ENCODE data around the gene CFAP126.
"Not testable (repeated sequence)": the region's sequence is repeated elsewhere in the genome, so short reads cannot be mapped to it uniquely, and the experiment has no call there.

CFAP126 gene

GRCh38 chr1:161393151-161393550 lies 25.5 kb upstream of the CFAP126 start:
- Mint-ChIP-seq H3K4me3 (no peak overlapping the region), H3K27ac (no peak overlapping the region), H3K9me3 (no peaks in the 10 kb centered on the region), H3K4me1 (ENCODE audit: low read depth in 2 of 2) (peaks cover 5 to 13% of the 10 kb centered on the region in 2 donors), H3K27me3 (peaks cover 0 to 15% of the 10 kb centered on the region in 2 donors), H3K36me3 (ENCODE audit: insufficient read depth) (peaks cover 6% of the 10 kb centered on the region)
- DNase-seq = no peak
- no peak for ATAC-seq (replicated peaks)

- peaks cover 0 to 15% of the 10 kb centered on the region in 2 donors for H3K27me3 Mint-ChIP-seq
- no peak overlapping the region for H3K27ac Mint-ChIP-seq
- no peak overlapping the region for H3K4me3 Mint-ChIP-seq
- H3K9me3 Mint-ChIP-seq = no peaks in the 10 kb centered on the region
- H3K4me1 Mint-ChIP-seq (ENCODE audit: low read depth in 2 of 2) = peaks cover 8 to 13% of the 10 kb centered on the region in 2 donors
- H3K36me3 Mint-ChIP-seq (ENCODE audit: insufficient read depth) = peaks cover 6% of the 10 kb centered on the region
- DNase-seq (no peak), ATAC-seq (replicated peaks) (no peak)
Measured at GRCh38 chr1:161391611-161392010, 23.9 kb upstream of the CFAP126 start.

GRCh38 chr1:161391136-161391535 lies 23.5 kb upstream of the CFAP126 start:
- not testable (repeated sequence) for H3K27ac Mint-ChIP-seq; DNase-seq; H3K36me3 Mint-ChIP-seq (ENCODE audit: insufficient read depth); H3K9me3 Mint-ChIP-seq; ATAC-seq (replicated peaks)
- peaks cover 0 to 15% of the 10 kb centered on the region in 2 donors for H3K27me3 Mint-ChIP-seq
- peaks cover 8 to 13% of the 10 kb centered on the region in 2 donors for H3K4me1 Mint-ChIP-seq (ENCODE audit: low read depth in 2 of 2)
- H3K4me3 Mint-ChIP-seq = peak overlapping the region; percentile 82 to 87

- no peak for ATAC-seq (replicated peaks)
- Mint-ChIP-seq H3K4me1 (ENCODE audit: low read depth in 2 of 2) (peaks cover 8 to 13% of the 10 kb centered on the region in 2 donors), H3K27me3 (peaks cover 0 to 15% of the 10 kb centered on the region in 2 donors), H3K4me3 (peak overlapping the region; percentile 82 to 87), H3K27ac (peak overlapping the region; percentile 93), H3K9me3 (no peaks in the 10 kb centered on the region), H3K36me3 (ENCODE audit: insufficient read depth) (peaks cover 6% of the 10 kb centered on the region)
- DNase-seq = no peak
Measured at GRCh38 chr1:161390559-161390858, 22.8 kb upstream of the CFAP126 start.

- Mint-ChIP-seq H3K36me3 (ENCODE audit: insufficient read depth) (peaks cover 6% of the 10 kb centered on the region), H3K27ac (peak overlapping the region; percentile 93), H3K27me3 (peaks cover 0 to 15% of the 10 kb centered on the region in 2 donors), H3K9me3 (no peaks in the 10 kb centered on the region), H3K4me3 (peak overlapping the region; percentile 82 to 87), H3K4me1 (ENCODE audit: low read depth in 2 of 2) (peaks cover 8 to 13% of the 10 kb centered on the region in 2 donors)
- DNase-seq (peak; percentile 90 to 95 (median 92)), ATAC-seq (replicated peaks) (peak; percentile 94)
Measured at GRCh38 chr1:161389691-161390558, 22.2 kb upstream of the CFAP126 start.

- not testable (repeated sequence) for ATAC-seq (replicated peaks); H3K36me3 Mint-ChIP-seq (ENCODE audit: insufficient read depth); DNase-seq; H3K27me3 Mint-ChIP-seq; H3K9me3 Mint-ChIP-seq
- Mint-ChIP-seq H3K4me3 (peak overlapping the region; percentile 82 to 87), H3K27ac (peak overlapping the region; percentile 93), H3K4me1 (ENCODE audit: low read depth in 2 of 2) (peaks cover 8 to 13% of the 10 kb centered on the region in 2 donors)
Measured at GRCh38 chr1:161389158-161389557, 21.5 kb upstream of the CFAP126 start.

- H3K4me3 Mint-ChIP-seq = peak overlapping the region; percentile 82 to 87
- ATAC-seq (replicated peaks) = no peak
- H3K4me1 Mint-ChIP-seq (ENCODE audit: low read depth in 2 of 2) = peaks cover 8 to 13% of the 10 kb centered on the region in 2 donors
- H3K27me3 Mint-ChIP-seq = peaks cover 0 to 7% of the 10 kb centered on the region in 2 donors
- no peaks in the 10 kb centered on the region for H3K9me3 Mint-ChIP-seq
- no peak for DNase-seq
- H3K36me3 Mint-ChIP-seq (ENCODE audit: insufficient read depth) = peaks cover 6% of the 10 kb centered on the region
- peak overlapping the region; percentile 93 for H3K27ac Mint-ChIP-seq
Measured at GRCh38 chr1:161388639-161389038, 21.0 kb upstream of the CFAP126 start.

- H3K27ac Mint-ChIP-seq = no peak overlapping the region
- DNase-seq (no peak), ATAC-seq (replicated peaks) (peak; percentile 78)
- peaks cover 3% of the 10 kb centered on the region for H3K36me3 Mint-ChIP-seq (ENCODE audit: insufficient read depth)
- no peak overlapping the region for H3K4me3 Mint-ChIP-seq
- no peaks in the 10 kb centered on the region for H3K9me3 Mint-ChIP-seq
- peaks cover 0 to 3% of the 10 kb centered on the region in 2 donors for H3K4me1 Mint-ChIP-seq (ENCODE audit: low read depth in 2 of 2)
- no peaks in the 10 kb centered on the region for H3K27me3 Mint-ChIP-seq
Measured at GRCh38 chr1:161382214-161383019, 14.7 kb upstream of the CFAP126 start.

GRCh38 chr1:161381707-161382106 lies 14.0 kb upstream of the CFAP126 start:
- no peak overlapping the region for H3K27ac Mint-ChIP-seq
- ATAC-seq (replicated peaks) (no peak), DNase-seq (no peak)
- H3K9me3 Mint-ChIP-seq = no peaks in the 10 kb centered on the region
- H3K4me1 Mint-ChIP-seq (ENCODE audit: low read depth in 2 of 2) = peaks cover 0 to under 1% of the 10 kb centered on the region in 2 donors
- no peak overlapping the region for H3K4me3 Mint-ChIP-seq
- no peaks in the 10 kb centered on the region for H3K27me3 Mint-ChIP-seq
- H3K36me3 Mint-ChIP-seq (ENCODE audit: insufficient read depth) = peaks cover 3% of the 10 kb centered on the region

GRCh38 chr1:161379071-161379470 lies 11.4 kb upstream of the CFAP126 start:
- no peak for ATAC-seq (replicated peaks)

GRCh38 chr1:161378014-161378413 lies 10.3 kb upstream of the CFAP126 start:
- ATAC-seq (replicated peaks) = no peak
- peaks cover 3% of the 10 kb centered on the region for H3K36me3 Mint-ChIP-seq (ENCODE audit: insufficient read depth)
- no peaks in the 10 kb centered on the region for H3K9me3 Mint-ChIP-seq

More at GRCh38 chr1:161379071-161379470, 11.4 kb upstream of the CFAP126 start:
- Mint-ChIP-seq H3K27ac (no peak overlapping the region), H3K4me1 (ENCODE audit: low read depth in 2 of 2) (no peaks in the 10 kb centered on the region), H3K9me3 (no peaks in the 10 kb centered on the region), H3K4me3 (no peak overlapping the region), H3K27me3 (no peaks in the 10 kb centered on the region), H3K36me3 (ENCODE audit: insufficient read depth) (peaks cover 3% of the 10 kb centered on the region)
- DNase-seq = no peak

GRCh38 chr1:161374373-161374772 lies 6.7 kb upstream of the CFAP126 start:
- ATAC-seq (replicated peaks) (no peak), DNase-seq (no peak)
- Mint-ChIP-seq H3K36me3 (ENCODE audit: insufficient read depth) (peaks cover 3% of the 10 kb centered on the region), H3K4me1 (ENCODE audit: low read depth in 2 of 2) (no peaks in the 10 kb centered on the region), H3K27me3 (no peaks in the 10 kb centered on the region), H3K9me3 (no peaks in the 10 kb centered on the region), H3K27ac (peak overlapping the region in 1 of 2 donors; percentile 44), H3K4me3 (no peak overlapping the region)

More at GRCh38 chr1:161378014-161378413, 10.3 kb upstream of the CFAP126 start:
- Mint-ChIP-seq H3K27ac (no peak overlapping the region), H3K4me3 (no peak overlapping the region), H3K27me3 (no peaks in the 10 kb centered on the region), H3K4me1 (ENCODE audit: low read depth in 2 of 2) (no peaks in the 10 kb centered on the region)
- DNase-seq = no peak

- H3K4me3 Mint-ChIP-seq = no peak overlapping the region
- H3K36me3 Mint-ChIP-seq (ENCODE audit: insufficient read depth) = peaks cover 6% of the 10 kb centered on the region
- H3K27ac Mint-ChIP-seq = no peak overlapping the region
- no peaks in the 10 kb centered on the region for H3K4me1 Mint-ChIP-seq (ENCODE audit: low read depth in 2 of 2)
- no peaks in the 10 kb centered on the region for H3K27me3 Mint-ChIP-seq
- no peaks in the 10 kb centered on the region for H3K9me3 Mint-ChIP-seq
- no peak for ATAC-seq (replicated peaks)
- no peak for DNase-seq
Measured at GRCh38 chr1:161373442-161373841, 5.8 kb upstream of the CFAP126 start.

Data from effector memory CD8-positive, alpha-beta T cell (primary cell).